Sigmoid colon (tissue), 7 donors: ENCODE results near the gene ENTR1. TPM values are rescaled to one million over a fixed set of nuclear protein-coding genes. Genes with fewer than 3 reads are reported as not detected.

Experiments
- DNase-seq: peaks from one replicate; pipeline ENCODE4 v3.0.0-alpha.2; 2019
- H3K27ac ChIP-seq, 4 donors: fragments of 200-600 bp; sonication (generic); one replicate each; pipeline ENCODE4 v1.5.1; 2016 to 2019; ENCODE audit warnings: mild to moderate bottlenecking in 1 of 4
- H3K27me3 ChIP-seq, 3 donors: fragments of 200-600 bp; sonication (generic); one replicate each; pipeline ENCODE4 v1.5.1; 2019; ENCODE audit warnings: mild to moderate bottlenecking in 1 of 3
- H3K36me3 ChIP-seq, 4 donors: fragments of 200-600 bp; sonication (generic); one replicate each; pipeline ENCODE4 v1.5.1; 2016 to 2019
- H3K4me1 ChIP-seq, 4 donors: fragments of 200-600 bp; sonication (generic); one replicate each; pipeline ENCODE4 v1.5.1; 2017 to 2019
- H3K4me3 ChIP-seq, 4 donors: fragments of 200-600 bp; sonication (generic); one replicate each; pipeline ENCODE4 v1.5.1; 2017 to 2019; ENCODE audit warnings: mild to moderate bottlenecking in 2 of 4, moderate library complexity in 1 of 4
- H3K9me3 ChIP-seq, 4 donors: fragments of 200-600 bp in 3 of 4; sonication (generic) in 3 of 4; one replicate each; pipeline versions ENCODE4 v1.5.1 to v1.6.1; 2013 to 2019
- EP300 ChIP-seq, 4 donors: sonication (generic); formaldehyde crosslinking; IDR thresholded peaks; one replicate each; pipeline ENCODE4 v1.6.1; 2017; ENCODE audit warnings: antibody characterized with exemption in 4 of 4
- POLR2A ChIP-seq, 2 donors: fragments of 450-650 bp; IDR thresholded peaks; one replicate each; pipeline ENCODE4 v1.6.1; 2016; ENCODE audit warnings: antibody characterized with exemption in 2 of 2, mild to moderate bottlenecking in 2 of 2, moderate library complexity in 2 of 2
- POLR2AphosphoS5 ChIP-seq, 4 donors: sonication (generic); formaldehyde crosslinking; IDR thresholded peaks; one replicate each; pipeline ENCODE4 v1.6.1; 2017; ENCODE audit warnings: antibody characterized with exemption in 4 of 4
- WGBS, 2 donors: extraction: QIAGEN DNeasy Blood & Tissue Kit; methylation state at CpG; one replicate each; pipeline ENCODE4 v1.1.7; 2013; 5-methylcytosine and 5-hydroxymethylcytosine counted together
- intact Hi-C: fragments of 100-400 bp; cut with DNase I; formaldehyde crosslinking; loops from one replicate; pipeline ENCODE4 v1.15.1; 2023
- polyA plus RNA-seq, 3 donors: library from polyadenylated mRNA; stranded (reverse); fragments of 200-250 nt; gene quantifications; one replicate each; pipeline ENCODE4 v1.2.3, GENCODE V29; 2013
- total RNA-seq, 4 donors: library from RNA; depleted of rRNA; stranded (reverse); fragments of >200 nt; gene quantifications; one replicate each; pipeline ENCODE4 v1.1.0, GENCODE V29; 2016
- TF ChIP-seq, protein P1 (sequence below), 4 experiments: fragments of 450-650 bp in 3 of 4; fragments of 200-600 bp in 1 of 4; IDR thresholded peaks; one replicate each; pipeline ENCODE4 v1.5.1; 2016 to 2019; ENCODE audit warnings: antibody characterized with exemption in 4 of 4, mild to moderate bottlenecking in 3 of 4, moderate library complexity in 2 of 4
- donor health status: healthy with polysubstance abuse.
- donor health status: Bipolar disorder and iron deficiency.
- donor health status: healthy.

ENTR1 gene
- total and polyA plus RNA-seq, 7 donors: 16.2 to 47.2 (median 30.6) TPM

DNA sequence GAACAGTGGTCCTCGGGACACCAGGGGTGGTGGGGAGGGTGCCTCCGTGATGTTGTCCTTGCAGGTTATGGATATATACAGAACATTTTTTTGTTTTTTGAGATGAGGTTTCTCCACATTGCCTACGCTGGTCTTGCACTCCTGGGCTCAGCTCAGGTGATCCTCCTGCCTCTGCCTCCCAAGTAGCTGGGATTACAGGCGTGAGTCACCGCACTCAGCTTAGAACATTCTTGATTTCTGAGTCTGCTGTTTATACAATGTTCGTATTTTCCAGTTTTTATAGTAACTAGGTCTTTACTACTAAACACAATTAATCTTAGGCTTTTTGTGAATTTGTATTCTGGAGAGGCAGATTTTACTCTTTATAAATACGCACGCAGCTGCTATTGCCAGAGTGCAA is 6.0 kb upstream of the ENTR1 start:
- Histone ChIP-seq H3K9me3 (no peaks in the 10 kb centered on the region), H3K4me1 (peaks cover 0 to 7% (median 5%) of the 10 kb centered on the region in 4 donors), H3K4me3 (no peak overlapping the region), H3K36me3 (peaks cover 41 to 91% (median 80%) of the 10 kb centered on the region in 4 donors), H3K27me3 (no peaks in the 10 kb centered on the region), H3K27ac (no peak overlapping the region)
- TF ChIP-seq EP300 (IDR thresholded peaks at IDR 0.05) (no peak), POLR2AphosphoS5 (IDR thresholded peaks at IDR 0.05) (no peak), POLR2A (IDR thresholded peaks at IDR 0.05) (no peak)
- TF ChIP-seq, protein P1, sequence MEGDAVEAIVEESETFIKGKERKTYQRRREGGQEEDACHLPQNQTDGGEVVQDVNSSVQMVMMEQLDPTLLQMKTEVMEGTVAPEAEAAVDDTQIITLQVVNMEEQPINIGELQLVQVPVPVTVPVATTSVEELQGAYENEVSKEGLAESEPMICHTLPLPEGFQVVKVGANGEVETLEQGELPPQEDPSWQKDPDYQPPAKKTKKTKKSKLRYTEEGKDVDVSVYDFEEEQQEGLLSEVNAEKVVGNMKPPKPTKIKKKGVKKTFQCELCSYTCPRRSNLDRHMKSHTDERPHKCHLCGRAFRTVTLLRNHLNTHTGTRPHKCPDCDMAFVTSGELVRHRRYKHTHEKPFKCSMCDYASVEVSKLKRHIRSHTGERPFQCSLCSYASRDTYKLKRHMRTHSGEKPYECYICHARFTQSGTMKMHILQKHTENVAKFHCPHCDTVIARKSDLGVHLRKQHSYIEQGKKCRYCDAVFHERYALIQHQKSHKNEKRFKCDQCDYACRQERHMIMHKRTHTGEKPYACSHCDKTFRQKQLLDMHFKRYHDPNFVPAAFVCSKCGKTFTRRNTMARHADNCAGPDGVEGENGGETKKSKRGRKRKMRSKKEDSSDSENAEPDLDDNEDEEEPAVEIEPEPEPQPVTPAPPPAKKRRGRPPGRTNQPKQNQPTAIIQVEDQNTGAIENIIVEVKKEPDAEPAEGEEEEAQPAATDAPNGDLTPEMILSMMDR (IDR thresholded peaks at IDR 0.05): no peak
- intact Hi-C loops: no loop called here
- no peak for DNase-seq
- WGBS, 2 donors: 96 to 97% methylated on average over 8 of the region's 8 CpGs

- H3K4me1 ChIP-seq: peaks cover 0 to 28% (median 23%) of the 10 kb centered on the region in 4 donors
- TF ChIP-seq EP300 (IDR thresholded peaks at IDR 0.05) (no peak), POLR2AphosphoS5 (IDR thresholded peaks at IDR 0.05) (no peak), POLR2A (IDR thresholded peaks at IDR 0.05) (no peak)
- TF ChIP-seq, protein P1 (IDR thresholded peaks at IDR 0.05): no peak
- no peaks in the 10 kb centered on the region for H3K27me3 ChIP-seq
- no peak for DNase-seq
- H3K4me3 ChIP-seq: no peak overlapping the region
- no peak overlapping the region for H3K27ac ChIP-seq
- intact Hi-C loops: loop anchor here (5.0 kb wide), 1 partner anchor 69 kb away; the partner anchor contains the start of gene SEC16A
- WGBS, 2 donors: 82 to 83% methylated on average over 9 of the region's 9 CpGs
- no peaks in the 10 kb centered on the region for H3K9me3 ChIP-seq
- H3K36me3 ChIP-seq: peaks cover 27 to 56% (median 47%) of the 10 kb centered on the region in 4 donors
These were observed 2.5 kb upstream of the ENTR1 start for GRCh38 chr9:136412962-136413361.

- 14 to 52% methylated on average over 4 of the region's 4 CpGs for WGBS, 2 donors
- DNase-seq: no peak
- intact Hi-C loops: loop anchor here (5.0 kb wide), 1 partner anchor 71 kb away; the partner anchor contains the start of gene SEC16A
- H3K27ac ChIP-seq: peak overlapping the region in 1 of 4 donors; percentile 85
- peaks cover 15 to 56% (median 42%) of the 10 kb centered on the region in 4 donors for H3K36me3 ChIP-seq
- H3K4me3 ChIP-seq: peak overlapping the region; percentile 80 to 98 (median 95)
- no peaks in the 10 kb centered on the region for H3K9me3 ChIP-seq
- H3K4me1 ChIP-seq: peaks cover 0 to 28% (median 23%) of the 10 kb centered on the region in 4 donors
- no peak for TF ChIP-seq EP300 (IDR thresholded peaks at IDR 0.05)
- TF ChIP-seq, protein P1 (IDR thresholded peaks at IDR 0.05): no peak
- H3K27me3 ChIP-seq: no peaks in the 10 kb centered on the region
These were observed 964 bp upstream of the ENTR1 start for GRCh38 chr9:136411378-136411777.

DNA sequence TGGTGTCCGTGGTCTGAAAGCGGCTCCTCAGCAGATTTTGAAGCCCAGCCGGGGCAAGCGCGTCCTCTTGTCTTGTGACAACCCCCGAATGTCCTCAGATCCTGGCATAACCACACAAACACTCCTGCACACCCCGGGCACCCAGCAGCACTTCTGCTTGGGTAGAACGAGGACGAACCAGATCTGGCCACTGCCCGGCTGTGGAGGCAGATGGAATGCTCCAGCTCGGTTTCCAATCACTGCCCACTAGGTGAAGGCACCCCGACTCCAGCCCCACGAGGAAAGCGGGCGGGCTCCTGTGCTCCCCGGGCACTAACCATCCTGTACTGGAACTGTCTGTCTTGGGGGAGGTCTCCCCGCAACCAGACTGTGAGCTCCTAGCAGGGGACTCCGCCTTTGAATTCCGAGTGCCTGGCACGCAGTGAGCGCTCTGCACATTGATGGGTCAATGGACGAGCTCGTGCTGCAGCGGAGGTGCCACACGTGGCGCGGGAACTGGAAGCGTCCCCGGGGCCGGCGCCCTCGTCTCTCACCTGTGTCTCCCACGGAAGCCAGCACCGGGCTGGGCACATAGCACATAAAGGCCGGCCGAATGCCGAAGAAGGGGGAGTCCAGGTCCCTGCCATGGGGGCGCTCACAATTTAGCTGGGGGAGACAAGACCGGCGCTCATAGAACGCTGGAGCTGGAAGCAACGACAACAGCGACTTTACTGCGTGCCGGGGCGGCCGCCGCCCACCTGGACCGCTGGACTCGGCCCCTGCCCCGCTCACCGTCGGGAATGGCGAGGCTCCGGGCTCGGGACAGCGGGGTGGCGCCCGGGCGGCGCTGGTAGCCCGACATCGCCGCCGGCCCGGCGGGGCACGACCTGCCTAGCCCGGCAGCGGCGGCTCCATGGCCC is 608 bp downstream of the ENTR1 start:
- Histone ChIP-seq H3K4me1 (peaks cover 0 to 28% (median 23%) of the 10 kb centered on the region in 4 donors), H3K4me3 (peak overlapping the region; percentile 61 to 98 (median 88)), H3K27me3 (no peaks in the 10 kb centered on the region), H3K9me3 (no peaks in the 10 kb centered on the region), H3K27ac (peak overlapping the region; percentile 72 to 89 (median 82)), H3K36me3 (peaks cover 13 to 56% (median 44%) of the 10 kb centered on the region in 4 donors)
- TF ChIP-seq POLR2AphosphoS5 (IDR thresholded peaks at IDR 0.05) (no peak), EP300 (IDR thresholded peaks at IDR 0.05) (no peak), POLR2A (IDR thresholded peaks at IDR 0.05) (no peak)
- TF ChIP-seq, protein P1 (IDR thresholded peaks at IDR 0.05): no peak
- 10 to 12% methylated on average over 71 of the region's 71 CpGs for WGBS, 2 donors
- no peak for DNase-seq
- intact Hi-C loops: loop anchor here (5.0 kb wide), 1 partner anchor 72 kb away; the partner anchor contains the start of gene SEC16A
